Hematopoietic multipotent progenitor cell treated with erythropoietin and hydrocortisone succinate and interleukin-3 and kit ligand, for 17 days (in vitro differentiated cells): ENCODE data around the gene PDIA6.
"Not testable (repeated sequence)": the region's sequence is repeated elsewhere in the genome, so short reads cannot be mapped to it uniquely, and the experiment has no call there.

Experiments used
- DNase-seq: peaks from one replicate; pipeline ENCODE4 v3.0.0-alpha.2; 2015; ENCODE audit warnings: low spot score

Gene PDIA6

DNA sequence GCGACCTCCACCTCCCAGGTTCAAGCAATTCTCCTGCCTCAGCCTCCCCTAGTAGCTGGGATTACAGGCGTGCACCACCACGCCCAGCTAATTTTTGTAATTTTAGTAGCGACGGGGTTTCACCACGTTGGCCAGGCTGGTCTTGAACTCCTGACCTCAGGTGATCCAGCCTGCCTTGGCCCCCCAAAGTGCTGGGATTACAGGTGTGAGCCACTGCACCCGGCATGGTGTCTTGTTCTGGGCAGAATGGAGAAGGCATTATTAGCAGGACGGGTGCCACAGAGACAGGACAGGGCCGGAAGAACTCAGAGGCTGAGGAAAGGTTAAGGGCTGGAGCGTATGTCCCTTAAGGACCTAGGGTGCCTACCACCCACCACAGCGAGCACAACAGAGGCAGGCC lies 31.8 kb downstream of the PDIA6 start:
- not testable (repeated sequence) for DNase-seq

DNA sequence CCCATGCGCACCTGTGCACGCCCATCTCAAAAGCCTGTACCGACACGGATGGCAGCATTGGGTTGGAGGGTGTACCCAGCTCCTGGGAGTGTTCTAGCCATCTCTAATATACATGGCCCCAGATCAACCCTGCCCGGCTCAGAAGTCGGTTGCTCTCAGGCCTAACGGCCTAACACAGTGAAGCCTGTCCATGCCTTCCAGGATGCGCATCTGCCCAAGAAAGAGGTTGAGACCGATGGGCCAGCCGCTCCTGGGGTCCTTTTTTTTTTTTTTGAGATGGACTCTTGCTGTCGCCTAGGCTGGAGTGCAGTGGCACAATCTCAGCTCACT lies 32.1 kb downstream of the PDIA6 start:
- no peak for DNase-seq

DNA sequence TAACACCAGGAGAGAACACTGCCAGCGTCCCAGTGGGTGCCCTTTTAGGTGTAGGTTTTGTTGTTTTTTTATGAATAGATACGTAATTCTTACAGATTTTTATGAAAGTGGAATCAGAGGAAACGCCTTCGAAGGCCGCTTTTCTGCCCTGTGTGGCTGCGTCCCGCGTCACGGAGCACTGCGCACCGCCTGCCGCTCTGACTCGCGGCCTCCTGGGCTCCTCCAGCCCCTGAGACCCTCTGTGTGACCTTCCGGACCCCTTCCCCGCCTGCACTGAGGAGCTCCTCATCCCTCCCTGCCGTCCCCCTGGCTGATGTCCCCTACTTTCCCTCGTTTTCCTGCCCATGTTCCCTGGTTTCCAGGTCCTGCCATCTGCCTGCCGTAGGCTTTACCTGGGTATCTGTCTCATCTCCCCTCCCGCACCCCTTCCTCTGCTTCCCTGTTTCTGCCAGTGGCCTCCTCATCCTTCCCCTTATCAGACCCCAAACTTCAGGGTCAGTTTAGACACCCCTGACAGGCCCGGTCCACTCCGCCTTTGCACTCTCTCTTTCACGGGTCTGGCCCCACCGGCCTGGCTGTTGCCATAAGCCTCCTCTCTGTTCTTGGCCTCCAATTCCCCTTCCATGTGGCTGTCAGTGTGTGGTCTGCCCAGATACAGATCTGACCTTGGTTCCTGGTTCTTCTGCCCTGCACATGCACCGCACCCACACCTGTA lies 32.7 kb downstream of the PDIA6 start:
- no peak for DNase-seq

DNA sequence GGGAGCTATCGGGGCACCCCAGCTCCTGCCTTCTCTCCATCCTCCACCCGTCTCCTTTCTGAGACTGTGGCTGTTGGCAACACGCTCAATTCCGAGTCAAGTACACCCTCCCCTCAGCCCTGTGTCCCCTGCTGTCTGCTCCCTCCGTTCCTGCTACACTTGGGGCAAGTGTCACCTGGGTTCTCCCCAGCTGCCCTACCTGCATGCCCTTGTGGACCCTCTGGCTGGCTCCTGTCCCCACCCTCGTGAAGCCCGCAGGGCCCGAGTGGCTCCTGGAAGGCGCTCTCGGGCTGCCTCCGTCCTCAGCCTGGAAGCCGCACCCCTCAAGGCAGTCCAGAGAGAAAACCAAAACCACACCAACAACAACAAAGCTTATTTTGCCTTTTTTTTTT lies 33.9 kb downstream of the PDIA6 start:
- no peak for DNase-seq

DNA sequence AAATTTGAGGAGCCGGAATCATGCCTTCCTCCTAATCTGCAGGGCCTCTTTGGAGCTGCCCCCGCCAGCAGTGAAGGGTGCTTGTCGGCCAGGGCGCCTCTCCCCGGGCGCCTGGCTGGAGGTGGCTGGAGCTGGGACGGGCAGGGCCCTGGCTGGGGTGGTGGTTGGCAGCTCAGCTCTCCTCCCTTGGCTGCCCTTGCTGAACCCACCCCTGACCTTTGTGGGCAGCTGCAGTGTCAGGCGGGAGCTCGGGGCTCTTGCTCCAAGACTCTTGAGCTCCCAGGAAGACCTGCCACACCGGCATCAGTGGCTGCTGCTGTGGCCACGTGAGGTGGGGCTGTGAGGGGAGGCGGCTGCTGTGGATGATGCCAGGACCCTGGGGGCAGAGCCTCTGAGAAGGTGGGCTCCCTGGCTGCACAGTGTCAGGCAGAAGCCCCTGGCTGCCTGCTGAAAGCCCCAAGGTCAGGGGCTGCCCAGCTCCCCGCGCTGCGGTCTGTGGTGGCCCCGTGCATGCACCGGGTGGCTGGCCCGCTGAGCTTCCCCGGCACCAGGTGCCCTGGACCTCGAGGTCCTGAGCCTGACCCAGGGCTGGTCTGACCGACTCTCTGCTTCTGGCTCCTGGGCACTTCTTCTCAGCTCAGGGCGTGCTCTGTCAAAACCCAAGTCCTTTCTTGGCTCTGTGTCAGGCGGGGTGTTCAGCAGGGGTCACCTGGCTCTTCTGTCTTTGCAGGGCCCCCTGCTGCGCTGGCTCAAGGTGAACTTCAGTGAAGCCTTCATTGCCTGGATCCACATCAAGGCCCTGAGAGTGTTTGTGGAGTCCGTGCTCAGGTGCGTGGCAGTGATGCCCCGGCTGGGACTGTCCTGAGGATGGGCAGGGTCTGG lies 34.5 kb downstream of the PDIA6 start:
- no peak for DNase-seq

DNA sequence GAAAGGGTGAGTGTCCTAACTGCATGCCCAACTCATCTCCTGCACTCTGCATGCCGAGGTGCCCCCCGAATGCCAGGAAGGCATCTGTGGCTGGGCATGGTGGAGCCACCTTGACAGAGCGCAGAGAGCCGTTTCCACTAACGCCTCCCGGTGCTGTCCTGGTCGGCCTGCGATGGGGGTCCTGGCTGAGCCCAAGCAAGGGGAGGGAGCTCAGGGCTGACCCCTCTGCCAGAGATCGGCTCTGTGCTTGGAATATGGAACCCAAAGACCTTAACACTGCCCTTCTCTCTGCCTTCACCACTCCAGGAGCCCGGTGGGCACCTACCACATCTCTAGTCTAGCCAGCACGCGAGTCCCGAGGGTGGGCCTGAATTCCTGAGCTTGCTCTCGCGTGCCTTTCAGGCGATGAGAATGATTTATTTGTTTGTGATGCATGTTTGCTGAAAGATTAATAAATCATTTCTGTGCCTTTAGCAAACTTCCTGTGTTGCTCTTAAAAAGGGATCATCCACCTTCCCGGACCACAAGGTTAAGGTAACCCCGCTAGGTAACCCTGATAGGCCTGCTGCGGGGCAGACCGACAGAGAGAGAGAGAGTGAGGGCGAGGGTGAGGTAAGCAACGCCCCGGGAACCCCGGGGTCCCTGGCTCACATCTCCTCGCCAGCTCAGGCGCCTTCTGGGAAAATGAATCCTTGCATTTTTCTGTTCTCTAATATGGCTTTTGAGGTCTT lies 35.3 kb downstream of the PDIA6 start:
- no peak for DNase-seq

DNA sequence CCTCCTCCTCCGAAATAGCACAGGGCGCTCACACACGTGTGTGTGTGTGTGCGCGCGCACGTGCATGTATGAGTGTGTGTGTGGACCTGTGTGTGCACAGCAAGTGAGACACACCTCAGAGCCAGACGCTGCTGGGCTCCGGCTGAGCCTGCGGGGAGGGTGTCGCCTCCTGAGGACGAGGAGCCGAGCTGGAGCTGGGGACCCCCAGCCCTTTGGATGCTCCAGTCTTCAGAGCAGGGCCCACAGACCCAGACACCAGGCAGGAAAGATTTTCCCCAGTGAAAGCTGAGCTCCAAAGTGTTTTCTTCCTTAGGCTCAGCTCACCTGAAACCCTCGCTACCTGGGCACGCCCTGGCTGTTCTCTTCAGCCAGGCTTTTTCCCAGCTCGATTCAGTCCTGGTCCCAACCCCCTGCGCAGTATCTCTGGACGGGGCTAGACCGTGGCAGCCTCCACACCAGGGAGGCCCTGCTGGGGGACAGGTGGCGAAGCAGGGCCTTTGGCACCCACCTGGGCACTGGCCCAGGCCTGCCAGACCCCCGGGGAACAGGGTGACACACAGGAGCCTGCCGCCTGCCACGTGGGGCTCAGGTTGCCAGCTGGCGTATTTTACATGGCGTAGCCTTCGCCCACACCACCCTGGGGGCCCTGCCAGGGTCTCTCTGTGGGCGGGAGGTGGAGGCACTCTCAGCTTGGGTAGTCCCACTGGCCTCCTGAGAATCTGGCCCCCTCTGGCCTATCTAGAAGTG lies 36.2 kb downstream of the PDIA6 start:
- DNase-seq, result no peak

DNA sequence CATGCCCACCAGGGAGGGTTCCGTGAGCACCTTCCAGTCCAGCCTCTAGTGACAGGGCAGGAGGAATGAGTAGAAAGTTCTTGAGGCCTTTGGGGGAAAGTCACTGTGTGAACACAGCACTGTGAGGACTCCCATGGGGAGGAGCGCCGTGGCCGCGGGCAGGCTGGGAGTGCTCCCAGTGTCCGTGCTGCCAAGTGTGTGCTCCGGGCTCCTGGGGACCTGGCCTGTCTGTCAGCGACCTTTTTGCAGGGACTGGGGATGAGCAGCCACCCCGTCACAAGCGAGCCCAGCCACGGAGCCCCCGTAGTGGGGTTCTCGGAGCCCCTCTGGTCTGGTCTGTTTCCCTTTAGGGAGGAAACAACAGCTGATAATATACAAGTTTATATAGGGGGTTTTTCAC lies 36.8 kb downstream of the PDIA6 start:
- DNase-seq, result no peak

DNA sequence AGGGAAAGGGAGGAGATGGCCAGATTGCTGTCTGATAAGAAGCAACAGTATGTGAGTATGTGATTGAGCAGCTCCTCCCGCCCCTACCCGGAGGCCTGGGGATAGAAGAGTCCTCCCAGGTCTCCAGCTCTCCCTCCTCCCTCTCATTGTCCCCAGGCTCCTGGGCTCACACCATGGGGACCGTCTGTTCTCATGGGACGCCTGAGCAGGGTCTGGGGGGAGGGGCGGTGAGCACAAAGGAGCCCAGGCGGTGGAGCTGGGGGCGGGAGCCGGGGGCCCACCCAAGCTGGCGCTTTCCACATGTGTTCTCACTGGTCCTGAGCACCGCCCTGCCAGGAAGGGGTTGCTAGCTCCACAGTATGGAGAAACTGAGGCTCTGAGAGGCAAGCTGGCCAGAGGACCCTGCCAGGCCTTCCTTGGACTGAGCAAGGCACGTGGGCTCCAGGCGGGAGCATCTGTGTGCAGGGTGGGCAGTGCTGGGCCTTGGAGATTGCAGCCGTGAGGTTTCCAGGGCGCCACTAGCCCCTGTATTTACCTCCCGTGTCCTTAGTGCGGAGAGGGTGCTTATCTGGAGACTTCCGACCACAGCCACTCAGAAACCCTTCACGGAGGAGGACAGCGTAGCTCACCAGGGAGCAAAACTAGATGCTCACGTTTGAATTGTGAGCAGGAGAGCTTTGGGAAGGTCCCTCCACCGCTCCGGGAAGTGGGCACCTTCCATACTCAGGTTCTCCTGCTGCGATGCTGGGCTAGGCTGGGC lies 37.4 kb downstream of the PDIA6 start:
- no peak for DNase-seq

DNA sequence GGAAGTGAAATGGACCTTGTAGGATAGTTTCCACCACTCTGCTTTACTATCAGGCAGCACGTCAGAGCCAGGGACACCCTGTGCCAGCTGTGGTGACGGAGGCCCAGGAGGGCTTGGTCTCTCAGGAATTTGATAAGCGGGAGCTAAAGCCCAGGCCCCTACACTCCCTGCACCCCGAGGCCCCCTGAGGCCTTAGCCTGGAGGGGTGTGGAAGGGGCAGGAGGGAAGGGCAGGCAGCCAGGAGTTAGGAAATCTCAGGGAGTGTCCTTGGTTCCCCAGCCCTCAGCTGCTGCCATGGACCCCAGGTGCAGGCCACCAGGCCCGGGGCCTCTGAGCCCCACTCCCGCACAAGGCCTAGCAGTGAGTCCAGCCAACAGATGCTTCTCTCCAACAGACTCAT lies 38.2 kb downstream of the PDIA6 start:
- no peak for DNase-seq

DNA sequence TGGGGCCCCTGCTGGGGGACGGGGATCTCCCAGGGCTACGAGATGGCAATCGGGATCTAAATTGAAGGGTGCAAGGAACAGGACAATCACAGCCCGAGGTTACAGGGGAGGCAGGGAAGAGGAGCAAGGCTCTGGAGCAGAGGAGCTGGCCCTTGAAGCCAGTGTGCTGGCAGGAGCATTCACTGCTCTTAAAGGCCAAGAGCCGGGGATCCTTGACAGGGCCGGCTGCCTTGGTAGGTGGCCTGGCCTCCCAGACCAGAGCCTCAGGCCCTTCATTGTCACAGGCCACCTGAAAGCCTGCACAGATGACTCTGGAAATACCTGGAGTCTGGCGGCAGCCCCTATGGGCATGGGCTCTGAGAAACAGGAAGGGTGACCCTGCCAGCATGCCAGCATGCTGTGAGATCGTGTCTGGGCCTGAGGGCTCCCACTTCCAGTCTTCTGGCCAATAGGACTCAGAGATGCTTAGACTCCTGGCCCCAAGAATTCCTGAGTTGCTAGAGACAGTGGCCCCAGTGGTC lies 38.7 kb downstream of the PDIA6 start:
- DNase-seq, result no peak

DNA sequence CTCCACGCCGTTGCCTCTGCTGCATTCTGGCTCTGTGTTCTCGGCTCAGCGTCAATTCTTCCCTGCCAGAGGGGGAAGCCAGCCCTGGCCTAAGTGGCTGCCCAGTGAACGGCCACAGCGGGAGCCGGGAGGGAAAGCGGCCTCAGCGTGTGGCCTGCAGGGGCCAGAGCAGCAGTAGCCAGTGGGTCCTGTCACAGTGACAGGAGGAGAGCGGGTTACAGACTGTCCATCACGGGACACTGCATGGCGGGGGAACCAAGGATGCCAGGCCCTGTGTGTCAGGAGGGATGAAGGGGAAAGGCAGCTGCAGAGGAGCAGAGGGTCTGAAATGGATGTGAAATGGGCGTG lies 39.7 kb downstream of the PDIA6 start:
- DNase-seq, result no peak

DNA sequence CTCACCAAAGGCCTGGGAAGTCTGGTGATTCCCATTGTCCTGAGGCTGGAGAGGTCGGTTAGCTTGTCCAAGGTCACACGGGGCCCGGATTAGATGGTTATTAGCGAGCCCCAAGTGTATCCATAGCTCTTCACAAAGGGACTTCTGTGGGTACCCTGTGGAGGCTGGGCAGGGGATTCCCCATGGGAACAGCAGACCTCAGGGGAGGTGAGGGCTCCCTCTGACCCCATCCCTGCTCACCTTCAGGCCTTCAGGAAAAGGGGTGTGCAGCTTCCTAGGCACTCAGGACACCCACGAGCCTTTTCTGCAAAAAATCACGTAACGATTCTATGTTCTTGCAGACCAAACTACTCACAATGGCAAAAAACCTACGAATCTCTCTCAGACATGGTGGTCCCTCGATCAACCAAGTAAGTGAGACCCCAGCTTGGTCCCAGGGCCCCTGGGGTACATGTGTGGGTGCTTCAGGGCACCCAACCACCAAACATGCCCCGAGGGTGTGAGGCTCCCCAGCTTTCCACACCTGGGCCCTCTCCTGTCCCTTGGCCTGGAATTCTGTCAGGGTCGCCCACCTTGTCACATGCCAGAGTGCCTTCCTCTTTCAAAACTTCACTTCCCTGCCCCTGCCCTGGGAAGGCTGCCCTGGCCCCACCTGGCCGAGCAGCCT lies 40.3 kb downstream of the PDIA6 start:
- no peak for DNase-seq

DNA sequence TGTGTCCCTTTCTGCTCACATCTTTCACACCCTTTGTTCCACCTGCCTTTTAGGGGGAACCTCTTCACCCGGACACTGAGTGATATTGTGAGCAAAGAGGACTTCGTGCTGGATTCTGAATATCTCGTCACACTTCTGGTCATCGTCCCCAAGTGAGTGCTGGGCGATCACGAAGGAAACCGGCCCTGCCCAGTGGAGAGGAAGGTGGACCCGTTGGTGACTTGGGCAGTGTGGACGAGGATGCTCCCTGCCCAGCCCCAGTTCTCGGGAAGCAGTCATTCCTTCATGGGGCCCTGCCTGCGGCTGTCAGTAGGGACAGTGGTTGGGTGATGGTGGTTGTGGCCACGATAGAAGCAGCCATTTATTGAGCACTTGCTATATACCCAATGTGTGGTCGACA lies 40.8 kb downstream of the PDIA6 start:
- DNase-seq, result no peak

DNA sequence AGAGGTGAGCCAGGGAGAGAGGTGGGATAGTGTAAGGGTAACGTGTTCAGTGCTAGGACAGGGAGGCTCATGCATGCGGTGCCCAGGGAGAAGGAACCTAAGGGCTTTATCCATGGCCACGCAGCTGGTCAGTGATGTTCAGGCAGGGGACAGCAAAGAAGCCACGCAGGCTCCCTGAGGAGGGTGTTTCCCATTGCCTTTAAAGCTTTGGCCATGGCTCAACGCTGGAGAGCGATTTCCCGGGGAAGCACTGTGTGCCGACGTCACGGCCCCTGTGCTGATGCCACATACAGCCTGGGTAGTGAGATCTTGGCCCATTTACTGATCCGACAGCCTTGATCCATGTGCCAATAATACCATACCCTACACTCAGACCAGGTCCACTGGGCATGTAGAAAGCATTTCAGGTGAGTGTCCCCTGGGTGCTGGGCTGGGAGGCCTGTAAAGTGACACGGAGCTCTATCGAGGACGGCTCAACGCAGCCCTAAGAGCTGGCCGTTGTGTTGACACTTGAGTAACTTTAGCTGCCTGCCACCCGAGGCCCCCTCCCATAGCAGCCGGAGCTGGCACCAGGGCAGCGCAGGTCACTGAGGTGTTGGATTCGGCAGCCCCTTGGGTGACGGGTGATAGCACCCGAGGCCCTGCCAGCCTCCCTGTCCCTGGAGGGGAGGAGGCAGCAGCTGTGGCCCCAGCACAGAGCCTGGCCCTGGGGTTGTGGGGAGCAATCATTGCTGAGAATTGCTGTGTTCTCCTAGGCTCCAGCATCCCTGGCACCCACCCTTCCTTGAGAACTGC lies 41.4 kb downstream of the PDIA6 start:
- no peak for DNase-seq

DNA sequence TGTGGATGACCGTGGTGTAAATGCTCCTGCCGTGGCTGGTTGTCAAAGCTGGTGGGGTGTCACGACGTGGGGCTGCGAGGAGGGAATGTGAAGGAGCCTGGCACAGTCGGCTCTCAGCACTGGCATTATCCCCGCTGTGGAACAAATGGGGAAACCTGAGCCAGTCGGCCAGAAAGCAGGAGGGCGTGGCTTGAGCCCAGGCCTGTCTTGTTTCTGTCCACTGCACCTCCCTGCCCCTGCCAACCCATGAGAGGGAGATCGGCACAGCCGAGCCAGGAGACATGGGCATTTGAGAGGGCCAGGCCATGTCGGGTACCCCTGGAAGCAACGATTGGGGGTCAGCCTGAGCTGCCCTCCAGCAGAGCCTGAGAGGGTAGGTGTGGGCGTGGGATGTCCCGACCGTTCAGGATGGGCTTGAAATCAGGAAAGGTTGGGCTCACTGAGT lies 44.5 kb downstream of the PDIA6 start:
- DNase-seq, result no peak

DNA sequence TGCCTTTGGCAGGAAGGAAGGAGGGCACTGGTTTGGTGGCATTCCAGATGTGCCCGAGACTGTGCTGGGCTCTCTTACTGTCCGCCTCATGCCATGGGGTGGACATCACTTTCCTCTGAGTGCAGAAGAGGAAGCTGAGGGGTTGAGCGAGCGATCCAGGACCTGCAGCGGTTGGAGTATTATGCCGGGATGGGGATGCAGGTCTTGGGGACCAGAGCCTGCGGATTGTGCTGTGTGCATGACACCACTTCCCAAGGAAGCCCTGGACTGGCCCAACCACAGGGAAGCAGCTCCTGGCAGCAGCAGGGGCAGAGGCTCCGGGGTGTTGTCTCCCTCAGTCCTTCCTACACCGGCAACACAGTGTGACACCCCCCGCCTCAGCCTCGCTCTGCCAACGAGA lies 46.7 kb downstream of the PDIA6 start:
- no peak for DNase-seq

DNA sequence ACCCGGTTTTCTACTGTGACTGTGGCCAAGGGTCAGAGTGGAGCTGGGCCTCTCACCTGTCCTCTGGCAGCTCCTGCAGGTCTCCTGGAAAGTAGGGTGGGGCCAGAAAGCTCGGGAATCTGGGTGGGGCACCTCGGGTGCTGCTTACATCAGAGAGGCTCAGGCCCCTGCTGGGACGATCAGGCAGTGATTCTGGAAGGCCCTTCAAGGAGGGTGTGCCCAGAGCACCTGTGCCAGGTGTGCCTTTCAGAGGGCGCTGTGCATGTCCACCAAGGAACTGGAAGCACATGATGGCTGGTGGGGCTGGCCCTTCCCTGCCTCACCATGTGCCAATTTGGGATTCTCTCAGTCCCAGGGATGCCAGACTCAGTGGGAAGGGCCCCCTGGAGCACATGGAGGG lies 47.1 kb downstream of the PDIA6 start:
- DNase-seq, result no peak

DNA sequence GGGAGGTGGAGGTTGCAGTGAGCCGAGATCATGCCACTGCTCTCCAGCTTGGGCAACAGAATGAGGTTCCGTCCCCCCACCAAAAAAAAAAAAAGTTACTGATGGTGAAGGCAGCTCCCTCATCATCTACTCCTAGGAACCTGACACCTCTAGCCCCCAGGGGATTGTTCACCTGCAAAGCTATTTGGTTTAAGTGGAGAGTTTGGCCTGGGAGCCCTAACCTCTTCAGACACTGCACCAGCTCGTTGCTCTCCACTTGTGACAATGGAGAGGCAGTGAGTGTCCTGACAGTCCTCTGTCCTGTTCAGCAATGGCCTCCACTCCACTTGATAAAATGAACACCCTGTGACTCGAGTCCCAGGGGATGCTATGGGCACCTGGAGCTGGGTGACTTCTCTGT lies 47.7 kb downstream of the PDIA6 start:
- no peak for DNase-seq
